ENCODE measurements around the gene S100A1. TPM values are rescaled to one million over a fixed set of nuclear protein-coding genes. Genes with fewer than 3 reads are reported as not detected.

Gene S100A1
- total and polyA plus RNA-seq, 2 of the 13 experiments (the other 11 are each of a cell fraction or from before 2014, with no cell fraction given) = 120 to 251 TPM

DNA sequence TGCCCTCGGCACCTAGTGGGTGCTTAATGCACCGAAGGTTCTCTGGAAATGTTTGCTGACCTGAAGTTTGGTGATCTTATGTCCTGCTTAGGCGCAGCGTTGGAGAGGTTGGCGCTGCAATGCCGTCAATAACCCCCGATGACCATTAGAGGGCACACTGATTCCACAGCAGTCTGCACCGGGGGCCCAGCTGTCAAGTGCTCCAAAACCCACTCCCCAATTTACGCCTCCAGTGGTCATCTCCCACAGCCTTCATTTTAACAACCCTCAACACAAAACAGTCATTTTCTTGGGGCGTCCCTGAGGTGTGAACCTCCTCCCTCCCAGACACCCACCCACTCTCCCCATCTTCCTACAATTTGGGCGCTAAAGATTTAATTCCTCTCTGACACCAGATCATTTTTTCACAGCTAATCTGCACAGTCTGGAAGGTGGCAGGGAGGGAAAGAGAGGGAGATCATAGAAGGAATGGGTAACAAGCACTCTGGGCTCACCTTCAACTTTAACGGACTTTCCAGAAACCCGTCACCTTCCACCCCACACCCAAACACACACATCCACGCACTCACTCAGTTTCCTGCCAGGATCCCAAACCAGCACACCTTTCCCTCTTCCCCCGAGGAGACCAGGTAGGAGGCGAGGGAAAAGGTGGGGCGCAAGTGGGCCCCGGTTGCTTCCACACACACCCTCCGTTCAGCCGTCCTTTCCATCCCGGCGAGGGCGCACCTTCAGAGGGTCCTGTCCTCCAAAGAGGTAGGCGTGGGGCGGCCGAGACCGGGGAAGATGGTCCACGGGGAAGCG is 49.7 kb downstream of the S100A1 start (continued):
- TF ChIP-seq, protein P1, sequence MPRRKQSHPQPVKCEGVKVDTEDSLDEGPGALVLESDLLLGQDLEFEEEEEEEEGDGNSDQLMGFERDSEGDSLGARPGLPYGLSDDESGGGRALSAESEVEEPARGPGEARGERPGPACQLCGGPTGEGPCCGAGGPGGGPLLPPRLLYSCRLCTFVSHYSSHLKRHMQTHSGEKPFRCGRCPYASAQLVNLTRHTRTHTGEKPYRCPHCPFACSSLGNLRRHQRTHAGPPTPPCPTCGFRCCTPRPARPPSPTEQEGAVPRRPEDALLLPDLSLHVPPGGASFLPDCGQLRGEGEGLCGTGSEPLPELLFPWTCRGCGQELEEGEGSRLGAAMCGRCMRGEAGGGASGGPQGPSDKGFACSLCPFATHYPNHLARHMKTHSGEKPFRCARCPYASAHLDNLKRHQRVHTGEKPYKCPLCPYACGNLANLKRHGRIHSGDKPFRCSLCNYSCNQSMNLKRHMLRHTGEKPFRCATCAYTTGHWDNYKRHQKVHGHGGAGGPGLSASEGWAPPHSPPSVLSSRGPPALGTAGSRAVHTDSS (CRISPR knock-in tag; conservative IDR thresholded peaks at IDR 0.05) = no peak
- TF ChIP-seq RORA (CRISPR knock-in tag; IDR thresholded peaks at IDR 0.05) (no peak), ZNF788 (CRISPR knock-in tag; IDR thresholded peaks at IDR 0.05; ENCODE audit: borderline replicate concordance) (no peak), ZNF501 (CRISPR knock-in tag; IDR thresholded peaks at IDR 0.05) (peak; percentile 26; the same call in 1 of the 2 replicates), TAF1 (CRISPR knock-in tag; IDR thresholded peaks at IDR 0.05) (no peak), KLF13 (CRISPR knock-in tag; IDR thresholded peaks at IDR 0.05) (no peak), ARNT (IDR thresholded peaks at IDR 0.05) (no peak), ZNF891 (CRISPR knock-in tag; IDR thresholded peaks at IDR 0.05) (0 out of 2 replicates have a peak, but pooled peaks have one; percentile 6), ZNF670 (CRISPR knock-in tag; IDR thresholded peaks at IDR 0.05; ENCODE audit: borderline replicate concordance) (no peak), ZNF761 (CRISPR knock-in tag; conservative IDR thresholded peaks at IDR 0.05) (no peak)
- TF ChIP-seq, protein P2, sequence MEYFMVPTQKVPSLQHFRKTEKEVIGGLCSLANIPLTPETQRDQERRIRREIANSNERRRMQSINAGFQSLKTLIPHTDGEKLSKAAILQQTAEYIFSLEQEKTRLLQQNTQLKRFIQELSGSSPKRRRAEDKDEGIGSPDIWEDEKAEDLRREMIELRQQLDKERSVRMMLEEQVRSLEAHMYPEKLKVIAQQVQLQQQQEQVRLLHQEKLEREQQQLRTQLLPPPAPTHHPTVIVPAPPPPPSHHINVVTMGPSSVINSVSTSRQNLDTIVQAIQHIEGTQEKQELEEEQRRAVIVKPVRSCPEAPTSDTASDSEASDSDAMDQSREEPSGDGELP (IDR thresholded peaks at IDR 0.05; ENCODE audit: borderline replicate concordance, low read depth) = peak; percentile 51; the same call in 1 of the 2 replicates
- TF ChIP-seq, protein P3, sequence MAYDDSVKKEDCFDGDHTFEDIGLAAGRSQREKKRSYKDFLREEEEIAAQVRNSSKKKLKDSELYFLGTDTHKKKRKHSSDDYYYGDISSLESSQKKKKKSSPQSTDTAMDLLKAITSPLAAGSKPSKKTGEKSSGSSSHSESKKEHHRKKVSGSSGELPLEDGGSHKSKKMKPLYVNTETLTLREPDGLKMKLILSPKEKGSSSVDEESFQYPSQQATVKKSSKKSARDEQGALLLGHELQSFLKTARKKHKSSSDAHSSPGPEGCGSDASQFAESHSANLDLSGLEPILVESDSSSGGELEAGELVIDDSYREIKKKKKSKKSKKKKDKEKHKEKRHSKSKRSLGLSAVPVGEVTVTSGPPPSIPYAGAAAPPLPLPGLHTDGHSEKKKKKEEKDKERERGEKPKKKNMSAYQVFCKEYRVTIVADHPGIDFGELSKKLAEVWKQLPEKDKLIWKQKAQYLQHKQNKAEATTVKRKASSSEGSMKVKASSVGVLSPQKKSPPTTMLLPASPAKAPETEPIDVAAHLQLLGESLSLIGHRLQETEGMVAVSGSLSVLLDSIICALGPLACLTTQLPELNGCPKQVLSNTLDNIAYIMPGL (CRISPR knock-in tag; IDR thresholded peaks at IDR 0.05; ENCODE audit: borderline replicate concordance in 1 of 2, low read depth in 1 of 2) = 0 out of 4 replicates have a peak, but pooled peaks of 1 of the 2 experiments have one; percentile 36
- TF ChIP-seq, protein P4, sequence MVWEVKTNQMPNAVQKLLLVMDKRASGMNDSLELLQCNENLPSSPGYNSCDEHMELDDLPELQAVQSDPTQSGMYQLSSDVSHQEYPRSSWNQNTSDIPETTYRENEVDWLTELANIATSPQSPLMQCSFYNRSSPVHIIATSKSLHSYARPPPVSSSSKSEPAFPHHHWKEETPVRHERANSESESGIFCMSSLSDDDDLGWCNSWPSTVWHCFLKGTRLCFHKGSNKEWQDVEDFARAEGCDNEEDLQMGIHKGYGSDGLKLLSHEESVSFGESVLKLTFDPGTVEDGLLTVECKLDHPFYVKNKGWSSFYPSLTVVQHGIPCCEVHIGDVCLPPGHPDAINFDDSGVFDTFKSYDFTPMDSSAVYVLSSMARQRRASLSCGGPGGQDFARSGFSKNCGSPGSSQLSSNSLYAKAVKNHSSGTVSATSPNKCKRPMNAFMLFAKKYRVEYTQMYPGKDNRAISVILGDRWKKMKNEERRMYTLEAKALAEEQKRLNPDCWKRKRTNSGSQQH (CRISPR knock-in tag; IDR thresholded peaks at IDR 0.05; ENCODE audit: low read depth) = no peak
- TF ChIP-seq, protein P5, sequence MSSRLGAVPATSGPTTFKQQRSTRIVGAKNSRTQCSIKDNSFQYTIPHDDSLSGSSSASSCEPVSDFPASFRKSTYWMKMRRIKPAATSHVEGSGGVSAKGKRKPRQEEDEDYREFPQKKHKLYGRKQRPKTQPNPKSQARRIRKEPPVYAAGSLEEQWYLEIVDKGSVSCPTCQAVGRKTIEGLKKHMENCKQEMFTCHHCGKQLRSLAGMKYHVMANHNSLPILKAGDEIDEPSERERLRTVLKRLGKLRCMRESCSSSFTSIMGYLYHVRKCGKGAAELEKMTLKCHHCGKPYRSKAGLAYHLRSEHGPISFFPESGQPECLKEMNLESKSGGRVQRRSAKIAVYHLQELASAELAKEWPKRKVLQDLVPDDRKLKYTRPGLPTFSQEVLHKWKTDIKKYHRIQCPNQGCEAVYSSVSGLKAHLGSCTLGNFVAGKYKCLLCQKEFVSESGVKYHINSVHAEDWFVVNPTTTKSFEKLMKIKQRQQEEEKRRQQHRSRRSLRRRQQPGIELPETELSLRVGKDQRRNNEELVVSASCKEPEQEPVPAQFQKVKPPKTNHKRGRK (CRISPR knock-in tag; IDR thresholded peaks at IDR 0.05) = no peak
- TF ChIP-seq, protein P6, sequence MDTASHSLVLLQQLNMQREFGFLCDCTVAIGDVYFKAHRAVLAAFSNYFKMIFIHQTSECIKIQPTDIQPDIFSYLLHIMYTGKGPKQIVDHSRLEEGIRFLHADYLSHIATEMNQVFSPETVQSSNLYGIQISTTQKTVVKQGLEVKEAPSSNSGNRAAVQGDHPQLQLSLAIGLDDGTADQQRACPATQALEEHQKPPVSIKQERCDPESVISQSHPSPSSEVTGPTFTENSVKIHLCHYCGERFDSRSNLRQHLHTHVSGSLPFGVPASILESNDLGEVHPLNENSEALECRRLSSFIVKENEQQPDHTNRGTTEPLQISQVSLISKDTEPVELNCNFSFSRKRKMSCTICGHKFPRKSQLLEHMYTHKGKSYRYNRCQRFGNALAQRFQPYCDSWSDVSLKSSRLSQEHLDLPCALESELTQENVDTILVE (CRISPR knock-in tag; IDR thresholded peaks at IDR 0.05) = no peak
- TF ChIP-seq, protein P7, sequence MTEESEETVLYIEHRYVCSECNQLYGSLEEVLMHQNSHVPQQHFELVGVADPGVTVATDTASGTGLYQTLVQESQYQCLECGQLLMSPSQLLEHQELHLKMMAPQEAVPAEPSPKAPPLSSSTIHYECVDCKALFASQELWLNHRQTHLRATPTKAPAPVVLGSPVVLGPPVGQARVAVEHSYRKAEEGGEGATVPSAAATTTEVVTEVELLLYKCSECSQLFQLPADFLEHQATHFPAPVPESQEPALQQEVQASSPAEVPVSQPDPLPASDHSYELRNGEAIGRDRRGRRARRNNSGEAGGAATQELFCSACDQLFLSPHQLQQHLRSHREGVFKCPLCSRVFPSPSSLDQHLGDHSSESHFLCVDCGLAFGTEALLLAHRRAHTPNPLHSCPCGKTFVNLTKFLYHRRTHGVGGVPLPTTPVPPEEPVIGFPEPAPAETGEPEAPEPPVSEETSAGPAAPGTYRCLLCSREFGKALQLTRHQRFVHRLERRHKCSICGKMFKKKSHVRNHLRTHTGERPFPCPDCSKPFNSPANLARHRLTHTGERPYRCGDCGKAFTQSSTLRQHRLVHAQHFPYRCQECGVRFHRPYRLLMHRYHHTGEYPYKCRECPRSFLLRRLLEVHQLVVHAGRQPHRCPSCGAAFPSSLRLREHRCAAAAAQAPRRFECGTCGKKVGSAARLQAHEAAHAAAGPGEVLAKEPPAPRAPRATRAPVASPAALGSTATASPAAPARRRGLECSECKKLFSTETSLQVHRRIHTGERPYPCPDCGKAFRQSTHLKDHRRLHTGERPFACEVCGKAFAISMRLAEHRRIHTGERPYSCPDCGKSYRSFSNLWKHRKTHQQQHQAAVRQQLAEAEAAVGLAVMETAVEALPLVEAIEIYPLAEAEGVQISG (CRISPR knock-in tag; IDR thresholded peaks at IDR 0.05) = no peak
